Panc1 (cell line): ENCODE measurements around the gene CYP2S1. TPM values are rescaled to one million over a fixed set of nuclear protein-coding genes. Genes with fewer than 3 reads are reported as not detected.

ENCODE experiments used
- ATAC-seq: fragments of 200-7000 bp; cut with Tn5 transposase; 2 replicates; pipeline ENCODE4 v1.9.1; 2020; ENCODE audit warnings: mild to moderate bottlenecking, moderate library complexity
- BruUV-seq: library from RNA; stranded (reverse); fragments of 400-500 nt; replicated peaks from 2 replicates; lab custom pipeline; 2021; lab: Mats Ljungman, UMichigan
- CTCF ChIA-PET: fragments of 300-600 bp; sonication (Branson Sonifier 250); formaldehyde crosslinking; loops from one replicate; lab custom pipeline; 2022; ENCODE audit warnings: antibody characterized with exemption; lab: Charles Lee
- POLR2A ChIA-PET: fragments of 300-600 bp; sonication (Branson Sonifier 250); formaldehyde crosslinking; loops from one replicate; lab custom pipeline; 2022; ENCODE audit warnings: antibody characterized with exemption; lab: Charles Lee
- DNase-seq: peaks from one replicate; pipeline ENCODE4 v3.0.0-alpha.2; 2010; ENCODE audit warnings: low read depth, low spot score
- H3K27ac ChIP-seq: 2 replicates; pipeline ENCODE4 v1.5.1; 2011; ENCODE audit warnings: mild to moderate bottlenecking, low read length, inconsistent platforms
- H3K27me3 ChIP-seq: fragments of 200-500 bp; sonication (Bioruptor generic); 2 replicates; pipeline ENCODE4 v1.6.0; 2014; ENCODE audit warnings: low read length, inconsistent platforms; ENCODE audit not compliant: control insufficient read depth, insufficient read depth
- H3K36me3 ChIP-seq: fragments of 200-500 bp; sonication (Bioruptor generic); 2 replicates; pipeline ENCODE4 v1.5.1; 2014; ENCODE audit warnings: inconsistent platforms, mild to moderate bottlenecking, low read length, moderate library complexity; ENCODE audit not compliant: control insufficient read depth, insufficient read depth
- H3K4me1 ChIP-seq: 2 replicates; pipeline ENCODE4 v1.5.1; 2011; ENCODE audit warnings: inconsistent platforms, mild to moderate bottlenecking, low read length, moderate library complexity; ENCODE audit not compliant: control insufficient read depth, insufficient read depth
- H3K4me3 ChIP-seq, 2 experiments: 2 replicates each; pipeline ENCODE4 v1.5.1; 2011 to 2012; ENCODE audit warnings: low read depth in 2 of 2, low read length in 2 of 2, mild to moderate bottlenecking in 2 of 2, inconsistent platforms in 1 of 2, moderate library complexity in 1 of 2
- H3K9me3 ChIP-seq: fragments of 200-500 bp; sonication (Bioruptor generic); 2 replicates; pipeline ENCODE4 v1.5.1; 2014; ENCODE audit warnings: low read depth, mild to moderate bottlenecking, inconsistent platforms, low read length, moderate library complexity; ENCODE audit not compliant: control insufficient read depth, insufficient read depth
- POLR2AphosphoS5 ChIP-seq: IDR thresholded peaks from 2 replicates; pipeline ENCODE4 v1.6.1; 2012; ENCODE audit warnings: mild to moderate bottlenecking, low read depth, low read length, moderate library complexity
- SIN3A ChIP-seq: IDR thresholded peaks from 2 replicates; pipeline ENCODE4 v1.6.1; 2012; ENCODE audit warnings: low read depth, mild to moderate bottlenecking, low read length, moderate library complexity, borderline replicate concordance; ENCODE audit not compliant: insufficient read depth
- TCF7L2 ChIP-seq: IDR thresholded peaks from 2 replicates; pipeline ENCODE4 v1.6.1; 2011; ENCODE audit warnings: mild to moderate bottlenecking, low read depth, low read length, inconsistent platforms
- in situ Hi-C: cut with HindIII; loops from 2 replicates; pipeline ENCODE4 v1.10.0; 2016; ENCODE audit warnings: low sequenced_read_pairs, low pct_unique_long_range_greater_than_20kb
- intact Hi-C: fragments of 100-400 bp; cut with micrococcal nuclease; formaldehyde crosslinking; loops from one replicate; pipeline ENCODE4 v1.10.0; 2022; ENCODE audit not compliant: unreplicated experiment
- total RNA-seq: library from RNA; stranded (reverse); gene quantifications from one replicate; pipeline ENCODE4 v1.2.1, GENCODE V29; 2021; ENCODE audit not compliant: unreplicated experiment
- TF ChIP-seq, protein P1 (sequence below): fragments of 450-650 bp; IDR thresholded peaks from 2 replicates; pipeline ENCODE4 v1.5.1; 2017; ENCODE audit warnings: mild to moderate bottlenecking
- TF ChIP-seq, protein P2 (sequence below), 2 experiments: IDR thresholded peaks; 2 replicates each; pipeline ENCODE4 v1.6.1; 2011 to 2012; ENCODE audit warnings: low read depth in 2 of 2, control low read depth in 1 of 2, low read length in 1 of 2, mild to moderate bottlenecking in 1 of 2, moderate library complexity in 1 of 2; ENCODE audit not compliant: insufficient read depth in 1 of 2

Gene CYP2S1
- total RNA-seq, 1 experiment from 2014 or later: 8.5 TPM

DNA sequence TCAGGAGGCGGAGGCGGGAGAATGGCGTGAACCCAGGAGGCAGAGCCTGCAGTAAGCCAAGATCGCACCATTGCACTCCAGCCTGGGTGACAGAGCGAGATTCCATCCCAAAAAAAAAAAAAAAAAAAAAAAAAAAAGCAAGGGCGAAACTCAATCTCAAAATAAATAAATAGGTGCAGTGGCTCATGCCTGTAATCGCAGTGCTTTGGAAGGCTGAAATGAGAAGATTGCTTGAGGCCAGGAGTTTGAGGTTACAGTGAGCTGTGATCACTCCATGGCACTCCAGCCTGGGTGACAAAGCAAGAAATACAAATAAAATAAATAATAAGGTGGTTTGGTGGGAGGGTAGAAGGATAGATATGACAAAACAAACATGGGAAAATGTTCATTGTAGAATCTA lies 39.0 kb upstream of the CYP2S1 start:
- Histone ChIP-seq H3K36me3 (no peaks in the 10 kb centered on the region), H3K27ac (no peak overlapping the region), H3K4me3 (no peak overlapping the region), H3K9me3 (no peaks in the 10 kb centered on the region), H3K4me1 (no peaks in the 10 kb centered on the region; the same call in 1 of the 2 replicates), H3K27me3 (no peaks in the 10 kb centered on the region)
- TF ChIP-seq, protein P1, sequence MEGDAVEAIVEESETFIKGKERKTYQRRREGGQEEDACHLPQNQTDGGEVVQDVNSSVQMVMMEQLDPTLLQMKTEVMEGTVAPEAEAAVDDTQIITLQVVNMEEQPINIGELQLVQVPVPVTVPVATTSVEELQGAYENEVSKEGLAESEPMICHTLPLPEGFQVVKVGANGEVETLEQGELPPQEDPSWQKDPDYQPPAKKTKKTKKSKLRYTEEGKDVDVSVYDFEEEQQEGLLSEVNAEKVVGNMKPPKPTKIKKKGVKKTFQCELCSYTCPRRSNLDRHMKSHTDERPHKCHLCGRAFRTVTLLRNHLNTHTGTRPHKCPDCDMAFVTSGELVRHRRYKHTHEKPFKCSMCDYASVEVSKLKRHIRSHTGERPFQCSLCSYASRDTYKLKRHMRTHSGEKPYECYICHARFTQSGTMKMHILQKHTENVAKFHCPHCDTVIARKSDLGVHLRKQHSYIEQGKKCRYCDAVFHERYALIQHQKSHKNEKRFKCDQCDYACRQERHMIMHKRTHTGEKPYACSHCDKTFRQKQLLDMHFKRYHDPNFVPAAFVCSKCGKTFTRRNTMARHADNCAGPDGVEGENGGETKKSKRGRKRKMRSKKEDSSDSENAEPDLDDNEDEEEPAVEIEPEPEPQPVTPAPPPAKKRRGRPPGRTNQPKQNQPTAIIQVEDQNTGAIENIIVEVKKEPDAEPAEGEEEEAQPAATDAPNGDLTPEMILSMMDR: no peak
- TF ChIP-seq, protein P2, sequence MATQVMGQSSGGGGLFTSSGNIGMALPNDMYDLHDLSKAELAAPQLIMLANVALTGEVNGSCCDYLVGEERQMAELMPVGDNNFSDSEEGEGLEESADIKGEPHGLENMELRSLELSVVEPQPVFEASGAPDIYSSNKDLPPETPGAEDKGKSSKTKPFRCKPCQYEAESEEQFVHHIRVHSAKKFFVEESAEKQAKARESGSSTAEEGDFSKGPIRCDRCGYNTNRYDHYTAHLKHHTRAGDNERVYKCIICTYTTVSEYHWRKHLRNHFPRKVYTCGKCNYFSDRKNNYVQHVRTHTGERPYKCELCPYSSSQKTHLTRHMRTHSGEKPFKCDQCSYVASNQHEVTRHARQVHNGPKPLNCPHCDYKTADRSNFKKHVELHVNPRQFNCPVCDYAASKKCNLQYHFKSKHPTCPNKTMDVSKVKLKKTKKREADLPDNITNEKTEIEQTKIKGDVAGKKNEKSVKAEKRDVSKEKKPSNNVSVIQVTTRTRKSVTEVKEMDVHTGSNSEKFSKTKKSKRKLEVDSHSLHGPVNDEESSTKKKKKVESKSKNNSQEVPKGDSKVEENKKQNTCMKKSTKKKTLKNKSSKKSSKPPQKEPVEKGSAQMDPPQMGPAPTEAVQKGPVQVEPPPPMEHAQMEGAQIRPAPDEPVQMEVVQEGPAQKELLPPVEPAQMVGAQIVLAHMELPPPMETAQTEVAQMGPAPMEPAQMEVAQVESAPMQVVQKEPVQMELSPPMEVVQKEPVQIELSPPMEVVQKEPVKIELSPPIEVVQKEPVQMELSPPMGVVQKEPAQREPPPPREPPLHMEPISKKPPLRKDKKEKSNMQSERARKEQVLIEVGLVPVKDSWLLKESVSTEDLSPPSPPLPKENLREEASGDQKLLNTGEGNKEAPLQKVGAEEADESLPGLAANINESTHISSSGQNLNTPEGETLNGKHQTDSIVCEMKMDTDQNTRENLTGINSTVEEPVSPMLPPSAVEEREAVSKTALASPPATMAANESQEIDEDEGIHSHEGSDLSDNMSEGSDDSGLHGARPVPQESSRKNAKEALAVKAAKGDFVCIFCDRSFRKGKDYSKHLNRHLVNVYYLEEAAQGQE (IDR thresholded peaks at IDR 0.05; ENCODE audit: insufficient read depth in 1 of 2, low read depth in 2 of 2, low read length in 1 of 2): no peak
- ATAC-seq (no peak), DNase-seq (no peak)
- in situ Hi-C loops: no loop called here
- intact Hi-C loops: no loop called here
- no TSS peak for BruUV-seq
- POLR2A ChIA-PET: no interaction called here
- CTCF ChIA-PET: interaction anchor here (0.6 kb wide), 1 partner anchor 182 kb away, joined by 3 read pairs; no protein-coding TSS in a partner anchor

DNA sequence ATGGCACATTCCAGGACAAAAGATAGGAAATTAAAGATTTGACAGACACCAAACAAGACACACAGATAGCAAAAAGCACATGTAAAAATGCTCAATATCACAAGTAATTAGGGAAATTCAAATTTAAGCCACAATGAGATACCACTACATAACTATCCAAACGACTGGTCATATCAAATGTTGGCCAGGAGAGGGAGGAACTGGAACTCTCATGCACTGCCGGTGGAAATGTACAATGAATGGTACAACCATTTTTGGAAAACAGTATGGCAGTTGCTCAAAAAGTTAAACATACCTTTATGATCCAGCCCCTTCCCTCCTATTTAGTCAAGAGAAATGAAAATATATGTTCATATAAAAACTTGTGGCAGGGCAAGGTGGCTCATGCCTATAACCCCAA lies 36.8 kb upstream of the CYP2S1 start:
- TF ChIP-seq TCF7L2 (no peak), POLR2AphosphoS5 (no peak), SIN3A (no peak)
- TF ChIP-seq, protein P1: no peak
- TF ChIP-seq, protein P2 (IDR thresholded peaks at IDR 0.05; ENCODE audit: insufficient read depth in 1 of 2, low read depth in 2 of 2, low read length in 1 of 2): no peak
- intact Hi-C loops: no loop called here
- ChIA-PET CTCF (no interaction called here), POLR2A (no interaction called here)
- Histone ChIP-seq H3K36me3 (no peaks in the 10 kb centered on the region), H3K4me1 (no peaks in the 10 kb centered on the region; the same call in 1 of the 2 replicates), H3K4me3 (no peak overlapping the region), H3K27ac (no peak overlapping the region), H3K27me3 (no peaks in the 10 kb centered on the region), H3K9me3 (no peaks in the 10 kb centered on the region)
- no TSS peak for BruUV-seq
- DNase-seq (no peak), ATAC-seq (no peak)
- in situ Hi-C loops: no loop called here
